Left cardiac atrium (tissue), 4 donors: ENCODE measurements around the gene ANXA2. TPM values are rescaled to one million over a fixed set of nuclear protein-coding genes. Genes with fewer than 3 reads are reported as not detected.
"Not testable (repeated sequence)": the region's sequence is repeated elsewhere in the genome, so short reads cannot be mapped to it uniquely, and the experiment has no call there.

Source experiments
- ATAC-seq, 2 donors: fragments of 200-7000 bp; cut with Tn5 transposase; one replicate each; pipeline ENCODE4 v1.9.1; 2020; ENCODE audit warnings: mild to moderate bottlenecking in 2 of 2, moderate library complexity in 2 of 2
- DNase-seq: peaks from one replicate; pipeline ENCODE4 v3.0.0-alpha.2; 2020
- intact Hi-C, 2 donors: fragments of 100-400 bp; cut with DNase I; formaldehyde crosslinking; loops; one replicate each; pipeline versions ENCODE4 v1.14.1 to v1.15.1; 2022 to 2023
- total RNA-seq, 2 donors: library from RNA; stranded (reverse); fragmentation: NEBNext Ultra II Directional; extraction: Animal tissue kit (Norgen Biotek cat#: 25700); gene quantifications; one replicate each; pipeline ENCODE4 v1.2.1, GENCODE V29; 2021
- donor health status: DM: no; HTN: yes; CAD: no.
- donor health status: DM: no; HTN: yes; CAD: no; lungs with severe emphysema.
- donor health status: DM: yes; HTN: yes; CAD: no.
- donor health status: Dilated cardiomyopathy.

Gene ANXA2
- total RNA-seq, 2 donors from 2014 or later, result 337 to 435 TPM

- ATAC-seq, result no peak
- DNase-seq, result no peak
- intact Hi-C loops, result no loop called here
Measured at GRCh38 chr15:60375306-60375705, 22.5 kb downstream of the ANXA2 start.

- intact Hi-C loops, result no loop called here
- DNase-seq (peak; percentile 61), ATAC-seq (peak; percentile 38 to 73)
Measured at GRCh38 chr15:60374628-60375081, 23.1 kb downstream of the ANXA2 start.

GRCh38 chr15:60374209-60374608, 23.6 kb downstream of the ANXA2 start:
- intact Hi-C loops, result no loop called here
- DNase-seq (no peak), ATAC-seq (no peak)

- ATAC-seq (peak in 1 of 2 donors; percentile 17), DNase-seq (no peak)
- intact Hi-C loops, result no loop called here
Measured at GRCh38 chr15:60373745-60374144, 24.0 kb downstream of the ANXA2 start.

- DNase-seq (no peak), ATAC-seq (no peak)
- intact Hi-C loops, result no loop called here
Measured at GRCh38 chr15:60373327-60373726, 24.5 kb downstream of the ANXA2 start.

GRCh38 chr15:60372756-60373155, 25.0 kb downstream of the ANXA2 start:
- ATAC-seq (no peak), DNase-seq (no peak)
- intact Hi-C loops, result no loop called here

- DNase-seq, result no peak
- no peak for ATAC-seq
- intact Hi-C loops, result no loop called here
Measured at GRCh38 chr15:60372227-60372626, 25.6 kb downstream of the ANXA2 start.

GRCh38 chr15:60371175-60372051, 26.4 kb downstream of the ANXA2 start:
- DNase-seq, result peak; percentile 86
- intact Hi-C loops, result no loop called here
- peak; percentile 70 to 87 for ATAC-seq

GRCh38 chr15:60370869-60371136, 27.0 kb downstream of the ANXA2 start:
- no peak for ATAC-seq
- intact Hi-C loops, result no loop called here
- no peak for DNase-seq

- intact Hi-C loops, result no loop called here
- peak; percentile 32 to 42 for ATAC-seq
- DNase-seq, result no peak
Measured at GRCh38 chr15:60370105-60370868, 27.5 kb downstream of the ANXA2 start.

GRCh38 chr15:60369696-60370095, 28.1 kb downstream of the ANXA2 start:
- intact Hi-C loops, result no loop called here
- no peak for ATAC-seq
- DNase-seq, result no peak

- ATAC-seq (no peak), DNase-seq (no peak)
- intact Hi-C loops, result loop anchor here in 1 of 2 donors (5.0 kb wide), 1 partner anchor 78 kb away; no protein-coding TSS in a partner anchor
Measured at GRCh38 chr15:60364612-60364924, 33.2 kb downstream of the ANXA2 start.

GRCh38 chr15:60363903-60364611, 33.7 kb downstream of the ANXA2 start:
- intact Hi-C loops, result loop anchor here in 1 of 2 donors (5.0 kb wide), 1 partner anchor 78 kb away; no protein-coding TSS in a partner anchor
- DNase-seq, result no peak
- no peak for ATAC-seq

- ATAC-seq (no peak), DNase-seq (no peak)
- intact Hi-C loops, result loop anchor here in 1 of 2 donors (5.0 kb wide), 1 partner anchor 79 kb away; no protein-coding TSS in a partner anchor
Measured at GRCh38 chr15:60363087-60363549, 34.7 kb downstream of the ANXA2 start.

GRCh38 chr15:60362321-60363086, 35.3 kb downstream of the ANXA2 start:
- intact Hi-C loops, result loop anchor here in 1 of 2 donors (5.0 kb wide), 1 partner anchor 80 kb away; no protein-coding TSS in a partner anchor
- ATAC-seq, result peak in 1 of 2 donors; percentile 50

GRCh38 chr15:60359738-60360137, 38.0 kb downstream of the ANXA2 start:
- intact Hi-C loops, result loop anchor here (5.0 kb wide), 1 partner anchor 83 kb away; no protein-coding TSS in a partner anchor
- not testable (repeated sequence) for DNase-seq
- ATAC-seq, result peak; percentile 59 to 78

More at GRCh38 chr15:60362321-60363086, 35.3 kb downstream of the ANXA2 start:
- DNase-seq, result no peak

GRCh38 chr15:60358935-60359682, 38.7 kb downstream of the ANXA2 start:
- ATAC-seq (peak; percentile 25 to 73), DNase-seq (no peak)
- intact Hi-C loops, result loop anchor here in 1 of 2 donors (5.0 kb wide), 1 partner anchor 83 kb away; no protein-coding TSS in a partner anchor

- intact Hi-C loops, result loop anchor here in 1 of 2 donors (5.0 kb wide), 1 partner anchor 85 kb away; no protein-coding TSS in a partner anchor
- DNase-seq (no peak), ATAC-seq (no peak)
Measured at GRCh38 chr15:60356832-60357231, 41.0 kb downstream of the ANXA2 start.
